HG02885 (cell line): Measurements from ENCODE around the gene AMACR.
"Not testable (repeated sequence)": the region's sequence is repeated elsewhere in the genome, so short reads cannot be mapped to it uniquely, and the experiment has no call there.

Experiments used
- ATAC-seq: cut with Tn5 transposase; IDR thresholded peaks from one replicate; pipeline ENCODE4 v1.9.1; 2021; ENCODE audit warnings: mild to moderate bottlenecking; ENCODE audit not compliant: unreplicated experiment, poor library complexity

Gene AMACR

GRCh38 chr5:34010146-34010545 lies 2.3 kb upstream of the AMACR start:
- ATAC-seq = not testable (repeated sequence)

- no peak for ATAC-seq
Observed at GRCh38 chr5:34009610-34010009, 1.8 kb upstream of the AMACR start.

DNA sequence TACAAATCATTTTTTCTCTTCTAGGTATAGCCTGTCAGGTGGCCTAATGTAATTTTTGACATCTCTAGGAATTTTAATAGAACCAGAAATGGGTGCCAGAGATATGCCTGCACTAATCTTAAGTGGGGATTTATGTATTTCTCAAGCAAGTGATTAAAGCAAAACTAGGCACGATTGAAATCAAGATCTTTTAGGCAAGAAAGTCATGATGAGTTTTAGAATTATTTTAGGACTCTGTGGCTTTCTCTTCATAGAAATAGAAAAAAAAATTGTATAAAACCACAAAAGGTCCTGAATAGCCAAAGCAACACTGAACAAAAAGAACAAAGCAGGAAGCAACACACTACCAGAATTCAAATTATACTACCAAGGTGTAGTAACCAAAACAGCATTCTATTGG lies 952 bp upstream of the AMACR start:
- no peak for ATAC-seq

GRCh38 chr5:34007201-34007620 lies 639 bp downstream of the AMACR start:
- ATAC-seq = no peak

GRCh38 chr5:34005681-34006080 lies 2.2 kb downstream of the AMACR start:
- no peak for ATAC-seq

- ATAC-seq = no peak
Observed at GRCh38 chr5:34005211-34005610, 2.6 kb downstream of the AMACR start.

DNA sequence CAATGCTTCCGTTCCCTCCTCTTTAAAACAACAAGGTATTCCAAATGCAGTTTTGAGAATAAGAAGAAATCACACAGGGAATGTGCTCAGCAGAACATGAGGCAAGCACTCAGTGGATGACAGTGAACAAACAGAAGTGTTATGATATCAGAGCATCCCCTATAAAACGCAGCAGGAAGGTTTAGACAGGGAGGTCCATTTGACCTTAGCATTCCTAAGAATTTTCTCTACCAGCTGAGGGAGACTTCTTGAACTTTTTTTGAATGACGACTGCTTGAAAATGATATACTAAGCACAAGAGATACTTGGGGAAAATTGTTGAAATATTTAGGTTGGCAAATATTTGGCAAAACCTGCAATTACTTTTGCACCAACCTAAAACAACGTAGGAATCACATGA lies 3.9 kb downstream of the AMACR start:
- ATAC-seq = no peak

DNA sequence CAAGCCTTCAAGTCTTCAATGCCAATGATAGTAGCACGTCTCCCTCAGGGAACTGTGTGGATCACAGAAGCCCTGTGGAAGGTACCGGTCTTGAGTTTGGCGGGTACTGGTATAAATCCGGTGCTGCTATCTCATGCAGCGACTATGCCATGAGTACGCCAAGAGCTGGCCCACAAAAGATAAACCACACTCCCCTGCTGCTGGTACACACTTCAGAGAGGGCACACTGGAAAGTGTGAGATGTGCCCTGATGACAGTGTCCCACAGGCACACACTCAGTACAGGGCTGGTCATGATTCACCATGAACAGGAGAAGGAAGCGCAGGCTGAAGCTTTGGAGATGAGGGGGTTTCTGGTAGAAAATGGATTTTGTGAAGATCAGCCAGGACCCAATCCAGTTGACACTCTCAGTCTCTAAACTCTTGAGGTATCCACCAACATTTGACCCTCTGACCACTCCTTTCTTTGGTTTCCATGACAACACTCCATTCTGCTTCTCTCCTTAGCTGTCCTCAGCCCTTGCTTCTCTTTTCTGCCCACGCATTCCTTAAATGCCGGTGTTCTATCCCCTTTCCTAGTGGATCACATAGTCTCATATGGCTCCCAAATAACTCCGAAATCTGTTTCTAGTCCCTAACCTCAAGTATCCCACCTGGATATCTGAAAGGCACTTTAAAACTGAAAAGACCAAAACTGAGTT lies 5.1 kb downstream of the AMACR start:
- no peak for ATAC-seq

GRCh38 chr5:34001241-34001841 lies 6.5 kb downstream of the AMACR start:
- ATAC-seq = no peak

- no peak for ATAC-seq
Observed at GRCh38 chr5:33999978-34000377, 7.9 kb downstream of the AMACR start.

GRCh38 chr5:33997331-33997983 lies 10.4 kb downstream of the AMACR start:
- peak; percentile 78 for ATAC-seq

DNA sequence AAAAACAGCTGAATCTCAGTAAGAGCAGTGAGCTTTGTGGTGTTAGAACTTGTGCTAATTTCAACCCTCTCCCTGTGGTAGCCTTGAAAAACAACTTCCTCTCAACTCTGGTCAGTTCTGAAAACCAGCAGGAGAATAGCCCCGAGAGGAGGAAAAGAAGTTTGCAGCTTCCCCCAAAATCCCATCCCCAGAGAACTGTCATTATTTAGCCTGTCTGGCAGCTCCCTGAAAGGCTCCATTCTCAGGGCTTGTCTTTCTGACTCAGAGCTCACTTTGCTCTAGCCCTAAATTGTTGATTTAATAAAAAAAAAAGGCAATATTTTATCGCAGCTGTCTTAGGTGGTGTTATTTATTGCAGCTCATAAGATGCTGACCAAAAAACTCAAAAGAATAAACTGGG lies 12.0 kb downstream of the AMACR start:
- no peak for ATAC-seq

DNA sequence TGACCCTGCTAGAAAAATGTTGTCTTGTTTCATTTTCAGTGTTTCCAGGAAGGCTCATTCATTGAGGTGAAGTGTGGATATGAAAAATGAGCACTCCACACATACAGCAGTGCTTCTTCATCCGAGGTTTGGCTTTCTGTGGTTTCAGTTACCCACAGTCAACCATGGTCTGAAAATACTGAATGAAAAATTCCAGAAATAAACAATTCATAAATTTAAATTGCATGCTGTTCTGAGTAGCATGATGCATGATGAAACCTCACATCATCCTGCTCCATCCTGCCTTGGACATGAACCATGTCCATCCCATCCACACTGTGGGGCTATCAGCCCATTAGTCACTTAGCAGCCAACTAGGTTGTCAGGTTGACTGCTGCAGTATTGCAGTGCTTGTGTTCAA lies 13.0 kb downstream of the AMACR start:
- ATAC-seq = peak; percentile 52

DNA sequence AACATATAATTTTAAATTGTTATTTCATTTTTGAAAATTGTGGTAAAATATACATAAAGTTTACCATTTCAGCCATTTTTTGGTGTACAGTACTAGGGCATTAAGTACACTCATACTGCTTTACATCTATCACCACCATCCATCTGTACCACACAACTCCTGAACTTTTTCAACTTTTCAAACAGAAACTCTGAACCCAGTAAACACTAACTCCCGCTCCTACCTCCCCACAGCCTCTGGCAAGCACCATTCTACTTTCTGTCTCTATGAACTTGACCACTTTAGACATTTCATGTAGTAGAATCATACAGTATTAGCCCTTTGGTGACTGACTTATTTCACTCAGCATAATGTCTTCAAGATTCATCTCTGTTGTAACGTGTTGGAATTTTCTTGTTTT lies 15.0 kb downstream of the AMACR start:
- no peak for ATAC-seq

DNA sequence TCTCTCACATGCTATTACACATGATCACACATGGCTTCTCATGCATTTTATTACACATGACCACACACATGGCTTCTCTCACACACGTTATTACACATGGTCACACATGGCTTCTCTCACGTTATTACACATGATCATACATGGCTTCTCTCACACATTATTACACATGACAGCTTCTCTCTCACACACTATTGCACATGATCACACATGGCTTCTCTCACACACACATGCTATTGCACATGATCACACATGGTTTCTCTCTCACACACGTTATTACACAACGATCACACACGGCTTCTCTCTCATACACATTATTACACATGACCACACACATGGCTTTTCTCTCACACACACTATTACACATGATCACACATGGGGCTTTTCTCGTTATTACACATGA lies 22.4 kb downstream of the AMACR start:
- no peak for ATAC-seq

- no peak for ATAC-seq
Observed at GRCh38 chr5:33984671-33985124, 23.2 kb downstream of the AMACR start, which contains the start of gene SLC45A2. TSS of gene SLC45A2 (minus strand) at chr5:33984693. CDS start at chr5:33984583, 110 bp downstream.

- ATAC-seq = no peak
Observed at GRCh38 chr5:33984178-33984577, 23.7 kb downstream of the AMACR start.

DNA sequence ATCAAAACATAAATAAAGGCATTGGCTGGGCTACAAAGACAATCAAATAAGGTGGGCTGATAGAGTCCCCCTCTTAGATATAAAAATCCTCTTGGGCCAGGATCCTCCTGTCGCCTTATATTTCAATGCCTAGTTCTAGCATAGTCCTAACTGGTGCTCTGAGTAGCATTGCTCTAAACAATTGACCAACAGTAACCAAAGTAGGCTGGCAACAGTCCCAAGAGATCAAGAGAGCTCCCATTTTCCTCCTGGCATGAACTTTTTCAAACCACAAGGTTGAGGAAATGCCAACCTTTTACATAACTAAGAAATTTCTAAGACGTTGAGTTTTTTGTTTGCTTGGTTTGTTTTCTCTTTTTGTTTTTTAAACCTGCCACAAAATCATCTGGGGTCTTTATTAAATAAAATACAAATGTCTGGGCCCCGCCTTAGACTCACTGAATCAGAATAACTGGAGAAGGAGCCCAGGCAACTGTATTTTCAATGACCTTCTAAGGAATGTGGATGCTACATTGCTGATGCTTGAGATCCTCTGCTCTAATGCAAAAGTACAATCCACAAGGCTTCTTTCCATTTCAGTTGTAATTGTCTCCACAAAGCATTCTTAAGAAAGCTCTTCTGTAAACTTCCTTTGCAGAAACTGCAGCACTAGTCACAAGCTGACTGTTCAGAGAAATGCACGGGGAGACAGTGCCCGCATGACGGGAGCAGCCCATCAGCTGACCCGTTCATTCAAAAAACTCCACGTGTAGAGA lies 26.3 kb downstream of the AMACR start:
- ATAC-seq = no peak

DNA sequence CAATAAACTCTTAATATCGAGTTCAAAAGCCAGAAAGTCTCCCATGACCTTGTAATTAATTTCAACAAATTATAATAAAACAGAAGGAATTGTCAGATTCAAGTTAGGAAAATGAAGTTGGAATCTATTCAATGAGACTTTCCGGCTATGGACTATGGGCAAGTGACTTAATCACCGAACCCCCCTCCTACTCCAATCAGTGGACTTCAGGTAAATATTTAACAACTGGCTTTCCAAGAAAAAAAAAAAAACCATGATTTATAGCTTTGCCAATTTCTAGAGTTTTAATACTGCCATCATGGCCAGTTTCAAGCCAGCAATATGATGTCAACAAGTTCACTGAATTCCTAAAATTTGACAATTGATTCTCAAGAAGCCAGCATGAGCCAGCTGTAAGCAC lies 27.8 kb downstream of the AMACR start:
- ATAC-seq = no peak

GRCh38 chr5:33978306-33978705 lies 29.5 kb downstream of the AMACR start:
- ATAC-seq = no peak

- no peak for ATAC-seq
Observed at GRCh38 chr5:33976307-33976706, 31.5 kb downstream of the AMACR start.
